Putamen (tissue), 1 donor: ENCODE results near the gene NME7.
"Not testable (repeated sequence)": the region's sequence is repeated elsewhere in the genome, so short reads cannot be mapped to it uniquely, and the experiment has no call there.

Experiments
- DNase-seq: peaks from one replicate; pipeline ENCODE4 v3.0.0-alpha.2; 2016; ENCODE audit warnings: low spot score

Gene NME7

GRCh38 chr1:169126335-169126734 is 241.3 kb downstream of the NME7 start:
- DNase-seq: no peak

- not testable (repeated sequence) for DNase-seq
Observed at GRCh38 chr1:169125597-169125996, 242.0 kb downstream of the NME7 start.

GRCh38 chr1:169124459-169124858 is 243.1 kb downstream of the NME7 start:
- DNase-seq: no peak

GRCh38 chr1:169122976-169123375 is 244.6 kb downstream of the NME7 start:
- DNase-seq: no peak

- DNase-seq: no peak
Observed at GRCh38 chr1:169121146-169121923, 246.3 kb downstream of the NME7 start.

- DNase-seq: no peak
Observed at GRCh38 chr1:169120066-169120465, 247.5 kb downstream of the NME7 start.

- DNase-seq: no peak
Observed at GRCh38 chr1:169119405-169119804, 248.2 kb downstream of the NME7 start.

- no peak for DNase-seq
Observed at GRCh38 chr1:169118227-169118626, 249.4 kb downstream of the NME7 start.

- DNase-seq: no peak
Observed at GRCh38 chr1:169117599-169117998, 250.0 kb downstream of the NME7 start.

GRCh38 chr1:169117014-169117413 is 250.6 kb downstream of the NME7 start:
- no peak for DNase-seq

- no peak for DNase-seq
Observed at GRCh38 chr1:169115891-169116585, 251.6 kb downstream of the NME7 start.

GRCh38 chr1:169113613-169114119 is 253.9 kb downstream of the NME7 start:
- DNase-seq: no peak

- DNase-seq: no peak
Observed at GRCh38 chr1:169112241-169112640, 255.4 kb downstream of the NME7 start.

- no peak for DNase-seq
Observed at GRCh38 chr1:169111472-169111871, 256.1 kb downstream of the NME7 start.

GRCh38 chr1:169110689-169111447 is 256.7 kb downstream of the NME7 start:
- DNase-seq: no peak

- DNase-seq: no peak
Observed at GRCh38 chr1:169110236-169110635, 257.4 kb downstream of the NME7 start.

GRCh38 chr1:169109561-169110134 is 257.9 kb downstream of the NME7 start:
- DNase-seq: peak; percentile 86

- DNase-seq: peak; percentile 81
Observed at GRCh38 chr1:169108863-169109560, 258.6 kb downstream of the NME7 start.

- DNase-seq: no peak
Observed at GRCh38 chr1:169108223-169108622, 259.4 kb downstream of the NME7 start.

GRCh38 chr1:169107603-169108208 is 259.9 kb downstream of the NME7 start:
- no peak for DNase-seq
